GM12878 (cell line): ENCODE data around the gene SETD1B.

Experiments used
- CEBPB ChIP-seq, 2 experiments: fragments of 150-350 bp in 1 of 2; IDR thresholded peaks; 2 replicates each; pipeline ENCODE4 v1.6.1; 2012 to 2014; ENCODE audit warnings: low read depth in 2 of 2, low read length in 2 of 2, borderline replicate concordance in 1 of 2, inconsistent platforms in 1 of 2
- CTCF ChIP-seq, 3 experiments: IDR thresholded peaks in 2 of 3; conservative IDR thresholded peaks in 1 of 3; 2 replicates each; pipeline ENCODE4 v1.5.1; 2011; ENCODE audit warnings: low read depth in 3 of 3, low read length in 3 of 3, mild to moderate bottlenecking in 3 of 3, control low read depth in 2 of 3, moderate library complexity in 2 of 3, inconsistent platforms in 1 of 3, mixed read lengths in 1 of 3; ENCODE audit not compliant: control insufficient read depth in 2 of 3, insufficient read depth in 1 of 3; ENCODE audit errors: extremely low read depth in 1 of 3
- MAX ChIP-seq: IDR thresholded peaks from 2 replicates; pipeline ENCODE4 v1.6.1; 2012; ENCODE audit warnings: low read depth, low read length, improper control_type of control experiment
- NR2C2 ChIP-seq: IDR thresholded peaks from 2 replicates; pipeline ENCODE4 v1.6.1; 2011; ENCODE audit warnings: borderline replicate concordance, low read depth; ENCODE audit not compliant: control insufficient read depth, insufficient read length
- POLR2A ChIP-seq: IDR thresholded peaks from 2 replicates; pipeline ENCODE4 v1.6.1; 2011; ENCODE audit warnings: low read depth, mild to moderate bottlenecking, low read length
- SIN3A ChIP-seq: IDR thresholded peaks from 2 replicates; pipeline ENCODE4 v1.6.1; 2012; ENCODE audit warnings: low read depth, low read length, improper control_type of control experiment
- STAT3 ChIP-seq: IDR thresholded peaks from 2 replicates; pipeline ENCODE4 v1.6.1; 2011; ENCODE audit warnings: low read depth, low read length, improper control_type of control experiment
- TF ChIP-seq, protein P1 (sequence below): IDR thresholded peaks from 2 replicates; pipeline ENCODE4 v1.6.1; 2011; ENCODE audit warnings: mild to moderate bottlenecking, low read depth, low read length, moderate library complexity; ENCODE audit not compliant: insufficient replicate concordance

GRCh38 chr12:121871467-121871866 lies 67.7 kb downstream of the SETD1B start:
- TF ChIP-seq POLR2A (no peak), STAT3 (no peak), NR2C2 (no peak), SIN3A (no peak), CTCF (IDR thresholded peaks at IDR 0.05 in 2 of 3, conservative IDR thresholded peaks at IDR 0.05 in 1 of 3; ENCODE audit: control insufficient read depth in 2 of 3, extremely low read depth in 1 of 3, insufficient read depth in 1 of 3, low read depth in 3 of 3, low read length in 3 of 3) (no peak), MAX (no peak), CEBPB (IDR thresholded peaks at IDR 0.05; ENCODE audit: borderline replicate concordance in 1 of 2, low read depth in 2 of 2, low read length in 2 of 2) (no peak)
- TF ChIP-seq, protein P1, sequence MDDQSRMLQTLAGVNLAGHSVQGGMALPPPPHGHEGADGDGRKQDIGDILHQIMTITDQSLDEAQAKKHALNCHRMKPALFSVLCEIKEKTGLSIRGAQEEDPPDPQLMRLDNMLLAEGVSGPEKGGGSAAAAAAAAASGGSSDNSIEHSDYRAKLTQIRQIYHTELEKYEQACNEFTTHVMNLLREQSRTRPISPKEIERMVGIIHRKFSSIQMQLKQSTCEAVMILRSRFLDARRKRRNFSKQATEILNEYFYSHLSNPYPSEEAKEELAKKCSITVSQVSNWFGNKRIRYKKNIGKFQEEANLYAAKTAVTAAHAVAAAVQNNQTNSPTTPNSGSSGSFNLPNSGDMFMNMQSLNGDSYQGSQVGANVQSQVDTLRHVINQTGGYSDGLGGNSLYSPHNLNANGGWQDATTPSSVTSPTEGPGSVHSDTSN = no peak
